HEK293 (cell line): ENCODE data around the gene SRI.

Experiments
- CTCF ChIP-seq: fragments of 450-650 bp; formaldehyde crosslinking; IDR thresholded peaks from 2 replicates; pipeline ENCODE4 v1.5.1; 2016; ENCODE audit warnings: missing biosample characterization, missing genetic modification characterization
- PRDM10 ChIP-seq: fragments of 450-650 bp; formaldehyde crosslinking; IDR thresholded peaks from 2 replicates; pipeline ENCODE4 v1.5.1; 2016; ENCODE audit warnings: missing biosample characterization, missing genetic modification characterization
- SETDB1 ChIP-seq: IDR thresholded peaks from one replicate; pipeline ENCODE4 v1.6.1; 2017; ENCODE audit warnings: mild to moderate bottlenecking, low read length, moderate library complexity, mixed read lengths; ENCODE audit not compliant: insufficient read length
- YY1 ChIP-seq: fragments of 450-650 bp; formaldehyde crosslinking; IDR thresholded peaks from 2 replicates; pipeline ENCODE4 v1.5.1; 2018; ENCODE audit warnings: missing biosample characterization, missing genetic modification characterization
- ZNF10 ChIP-seq: fragments of 450-650 bp; formaldehyde crosslinking; IDR thresholded peaks from 2 replicates; pipeline ENCODE4 v1.5.1; 2017; ENCODE audit warnings: missing biosample characterization, missing genetic modification characterization
- ZNF114 ChIP-seq: fragments of 450-650 bp; formaldehyde crosslinking; IDR thresholded peaks from 2 replicates; pipeline ENCODE4 v1.5.0; 2017; ENCODE audit warnings: missing biosample characterization, missing genetic modification characterization
- ZNF184 ChIP-seq: fragments of 450-650 bp; IDR thresholded peaks from 2 replicates; pipeline ENCODE4 v1.5.1; 2018; ENCODE audit warnings: missing biosample characterization, mild to moderate bottlenecking, missing genetic modification characterization
- ZNF274 ChIP-seq, 2 experiments: fragments of 200-500 bp in 1 of 2; fragments of 450-650 bp in 1 of 2; sonication (Bioruptor generic) in 1 of 2; formaldehyde crosslinking in 1 of 2; IDR thresholded peaks; 2 replicates each; pipeline versions ENCODE4 v1.5.1 to v1.6.1; 2014 to 2016; ENCODE audit warnings: borderline replicate concordance in 1 of 2, inconsistent platforms in 1 of 2, low read length in 1 of 2, missing biosample characterization in 1 of 2, missing genetic modification characterization in 1 of 2
- ZNF302 ChIP-seq: fragments of 450-650 bp; formaldehyde crosslinking; IDR thresholded peaks from 2 replicates; pipeline ENCODE4 v1.5.1; 2016; ENCODE audit warnings: missing biosample characterization, missing genetic modification characterization, low read depth
- ZNF660 ChIP-seq: fragments of 450-650 bp; IDR thresholded peaks from 2 replicates; pipeline ENCODE4 v1.5.1; 2018; ENCODE audit warnings: missing biosample characterization, mild to moderate bottlenecking, missing genetic modification characterization

- TF ChIP-seq CTCF (tag by site-specific recombination) (no peak), ZNF184 (tag by site-specific recombination) (no peak), PRDM10 (tag by site-specific recombination) (no peak), YY1 (no peak), ZNF114 (tag by site-specific recombination) (no peak), ZNF660 (no peak), ZNF274 (IDR thresholded peaks at IDR 0.05; ENCODE audit: low read length) (no peak), ZNF274 (tag by site-specific recombination; IDR thresholded peaks at IDR 0.05; ENCODE audit: borderline replicate concordance) (no peak), ZNF10 (tag by site-specific recombination) (no peak), SETDB1 (no peak), ZNF302 (tag by site-specific recombination) (no peak)
Observed at GRCh38 chr7:88212918-88213317, 6.9 kb downstream of the SRI start.
